ENCODE results near the gene NAPA. TPM values are rescaled to one million over a fixed set of nuclear protein-coding genes. Genes with fewer than 3 reads are reported as not detected.

Gene NAPA
- polyA plus RNA-seq, 6 donors from 2014 or later, result 68.5 to 111 (median 78.4) TPM

GRCh38 chr19:47447470-47448359, 67.1 kb downstream of the NAPA start:
- Mint-ChIP-seq H3K4me3 (peak overlapping the region in 5 of 8 donors; percentile 8 to 71 (median 54)), H3K4me1 (peaks cover 31 to 43% (median 37%) of the 10 kb centered on the region in 3 donors), H3K27me3 (peaks cover 77 to 85% (median 78%) of the 10 kb centered on the region in 3 donors), H3K9me3 (peaks cover 6 to 19% (median 11%) of the 10 kb centered on the region in 7 donors), H3K36me3 (peaks cover 0 to 33% of the 10 kb centered on the region in 2 donors), H3K27ac (peak overlapping the region in 2 of 6 donors; percentile 31 to 84)
- ATAC-seq (ENCODE audit: low read depth in 2 of 2), result peak; percentile 31 to 37
- DNase-seq, result no peak

- Mint-ChIP-seq H3K4me3 (peak overlapping the region; percentile 8 to 81 (median 69)), H3K4me1 (peaks cover 31 to 43% (median 37%) of the 10 kb centered on the region in 3 donors), H3K9me3 (peaks cover 6 to 19% (median 11%) of the 10 kb centered on the region in 7 donors), H3K27ac (peak overlapping the region in 5 of 6 donors; percentile 29 to 84 (median 31)), H3K27me3 (peaks cover 83 to 90% (median 83%) of the 10 kb centered on the region in 3 donors), H3K36me3 (peaks cover 0 to 33% of the 10 kb centered on the region in 2 donors)
- DNase-seq, result no peak
- no peak for ATAC-seq (ENCODE audit: low read depth in 2 of 2)
Measured at GRCh38 chr19:47446534-47447469, 68.1 kb downstream of the NAPA start.

GRCh38 chr19:47445937-47446402, 68.9 kb downstream of the NAPA start:
- H3K4me1 Mint-ChIP-seq, result peaks cover 31 to 43% (median 37%) of the 10 kb centered on the region in 3 donors

GRCh38 chr19:47445527-47445926, 69.3 kb downstream of the NAPA start:
- ATAC-seq (ENCODE audit: low read depth in 2 of 2), result no peak
- H3K9me3 Mint-ChIP-seq, result peaks cover 6 to 19% (median 11%) of the 10 kb centered on the region in 7 donors
- peak overlapping the region; percentile 33 to 90 (median 79) for H3K4me3 Mint-ChIP-seq
- H3K36me3 Mint-ChIP-seq, result peaks cover 0 to 33% of the 10 kb centered on the region in 2 donors
- H3K27ac Mint-ChIP-seq, result peak overlapping the region in 3 of 6 donors; percentile 60 to 86 (median 63)
- no peak for DNase-seq
- H3K27me3 Mint-ChIP-seq, result peaks cover 81 to 95% (median 85%) of the 10 kb centered on the region in 3 donors
- peaks cover 31 to 43% (median 37%) of the 10 kb centered on the region in 3 donors for H3K4me1 Mint-ChIP-seq

More at GRCh38 chr19:47445937-47446402, 68.9 kb downstream of the NAPA start:
- peak overlapping the region in 3 of 6 donors; percentile 3 to 86 (median 63) for H3K27ac Mint-ChIP-seq
- ATAC-seq (ENCODE audit: low read depth in 2 of 2) (peak; percentile 88 to 94), DNase-seq (peak; percentile 48)
- peaks cover 83 to 93% (median 83%) of the 10 kb centered on the region in 3 donors for H3K27me3 Mint-ChIP-seq
- H3K36me3 Mint-ChIP-seq, result peaks cover 0 to 33% of the 10 kb centered on the region in 2 donors
- H3K9me3 Mint-ChIP-seq, result peaks cover 6 to 19% (median 11%) of the 10 kb centered on the region in 7 donors
- H3K4me3 Mint-ChIP-seq, result peak overlapping the region; percentile 33 to 90 (median 79)

- peaks cover 80 to 91% (median 91%) of the 10 kb centered on the region in 3 donors for H3K27me3 Mint-ChIP-seq
- no peak for DNase-seq
Measured at GRCh38 chr19:47444388-47444821, 70.5 kb downstream of the NAPA start.

GRCh38 chr19:47443331-47443730, 71.5 kb downstream of the NAPA start:
- Mint-ChIP-seq H3K27ac (peak overlapping the region in 1 of 6 donors; percentile 64), H3K36me3 (peaks cover 0 to 33% of the 10 kb centered on the region in 2 donors), H3K4me3 (peak overlapping the region in 1 of 8 donors; percentile 7), H3K4me1 (peaks cover 31 to 42% (median 38%) of the 10 kb centered on the region in 3 donors), H3K9me3 (peaks cover 6 to 19% (median 8%) of the 10 kb centered on the region in 7 donors), H3K27me3 (peaks cover 79 to 91% (median 90%) of the 10 kb centered on the region in 3 donors)
- DNase-seq (no peak), ATAC-seq (ENCODE audit: low read depth in 2 of 2) (no peak)

More at GRCh38 chr19:47444388-47444821, 70.5 kb downstream of the NAPA start:
- H3K4me1 Mint-ChIP-seq, result peaks cover 31 to 38% (median 37%) of the 10 kb centered on the region in 3 donors
- no peak for ATAC-seq (ENCODE audit: low read depth in 2 of 2)
- peaks cover 0 to 33% of the 10 kb centered on the region in 2 donors for H3K36me3 Mint-ChIP-seq
- H3K9me3 Mint-ChIP-seq, result peaks cover 6 to 19% (median 11%) of the 10 kb centered on the region in 7 donors
- no peak overlapping the region for H3K27ac Mint-ChIP-seq
- peak overlapping the region in 6 of 8 donors; percentile 10 to 77 (median 40) for H3K4me3 Mint-ChIP-seq

GRCh38 chr19:47438793-47439220, 76.1 kb downstream of the NAPA start:
- H3K27ac Mint-ChIP-seq, result no peak overlapping the region
- H3K9me3 Mint-ChIP-seq, result peaks cover 0 to 9% (median 0%) of the 10 kb centered on the region in 7 donors
- no peak for DNase-seq
- no peak overlapping the region for H3K4me3 Mint-ChIP-seq
- no peak for ATAC-seq (ENCODE audit: low read depth in 2 of 2)
- H3K27me3 Mint-ChIP-seq, result peaks cover 67 to 92% (median 83%) of the 10 kb centered on the region in 3 donors
- H3K36me3 Mint-ChIP-seq, result peaks cover 0 to 7% of the 10 kb centered on the region in 2 donors
- H3K4me1 Mint-ChIP-seq, result peaks cover 11 to 23% (median 16%) of the 10 kb centered on the region in 3 donors

Other genes starting within 250 kb of the NAPA start
- gene INAFM1, start 240.2 kb downstream of the NAPA start, polyA plus RNA-seq (ENCODE audit: low read depth in 6 of 6), result 1 to 10 TPM; 3.9 to 7.7 (median 5.6) TPM
- gene C5AR1, start 205.2 kb downstream of the NAPA start, polyA plus RNA-seq (ENCODE audit: low read depth in 6 of 6), result under 1 TPM in 5 of 6 donors, not detected in 1; 0.16 to 0.95 (median 0.21) TPM
- gene C5AR2, start 182.9 kb downstream of the NAPA start, polyA plus RNA-seq (ENCODE audit: low read depth in 6 of 6), result not detected
- 10 to 100 TPM in 1 of 6 donors, 1 to 10 TPM in 4, not detected in 1; 3.0 to 13.3 (median 4.1) TPM for gene DHX34, start 165.7 kb downstream of the NAPA start, polyA plus RNA-seq (ENCODE audit: low read depth in 6 of 6)
- not detected for gene MEIS3, start 95.5 kb downstream of the NAPA start, polyA plus RNA-seq (ENCODE audit: low read depth in 6 of 6)
- gene SLC8A2, start 43.2 kb downstream of the NAPA start, polyA plus RNA-seq (ENCODE audit: low read depth in 6 of 6), result not detected
- 10 to 100 TPM in 2 of 6 donors, 1 to 10 TPM in 4; 6.1 to 25.8 (median 9.3) TPM for gene KPTN, start 30.8 kb downstream of the NAPA start, polyA plus RNA-seq (ENCODE audit: low read depth in 6 of 6)
- gene ZNF541, start 58.1 kb upstream of the NAPA start, polyA plus RNA-seq (ENCODE audit: low read depth in 6 of 6), result not detected
- 1 to 10 TPM in 1 of 6 donors, under 1 TPM in 4, not detected in 1; 0.37 to 1.5 (median 0.83) TPM for gene BICRA, start 94.1 kb upstream of the NAPA start, polyA plus RNA-seq (ENCODE audit: low read depth in 6 of 6)
- gene EHD2, start 198.4 kb upstream of the NAPA start, polyA plus RNA-seq (ENCODE audit: low read depth in 6 of 6), result not detected
- 100 to 1,000 TPM; 128 to 360 (median 285) TPM for gene NOP53, start 230.5 kb upstream of the NAPA start, polyA plus RNA-seq (ENCODE audit: low read depth in 6 of 6)